CD1c-positive myeloid dendritic cell (primary cell): ENCODE measurements around the gene AMBP.

Source experiments
- DNase-seq: peaks from one replicate; pipeline ENCODE4 v3.0.0-alpha.2; 2016; ENCODE audit errors: extremely low spot score

The AMBP gene

DNA sequence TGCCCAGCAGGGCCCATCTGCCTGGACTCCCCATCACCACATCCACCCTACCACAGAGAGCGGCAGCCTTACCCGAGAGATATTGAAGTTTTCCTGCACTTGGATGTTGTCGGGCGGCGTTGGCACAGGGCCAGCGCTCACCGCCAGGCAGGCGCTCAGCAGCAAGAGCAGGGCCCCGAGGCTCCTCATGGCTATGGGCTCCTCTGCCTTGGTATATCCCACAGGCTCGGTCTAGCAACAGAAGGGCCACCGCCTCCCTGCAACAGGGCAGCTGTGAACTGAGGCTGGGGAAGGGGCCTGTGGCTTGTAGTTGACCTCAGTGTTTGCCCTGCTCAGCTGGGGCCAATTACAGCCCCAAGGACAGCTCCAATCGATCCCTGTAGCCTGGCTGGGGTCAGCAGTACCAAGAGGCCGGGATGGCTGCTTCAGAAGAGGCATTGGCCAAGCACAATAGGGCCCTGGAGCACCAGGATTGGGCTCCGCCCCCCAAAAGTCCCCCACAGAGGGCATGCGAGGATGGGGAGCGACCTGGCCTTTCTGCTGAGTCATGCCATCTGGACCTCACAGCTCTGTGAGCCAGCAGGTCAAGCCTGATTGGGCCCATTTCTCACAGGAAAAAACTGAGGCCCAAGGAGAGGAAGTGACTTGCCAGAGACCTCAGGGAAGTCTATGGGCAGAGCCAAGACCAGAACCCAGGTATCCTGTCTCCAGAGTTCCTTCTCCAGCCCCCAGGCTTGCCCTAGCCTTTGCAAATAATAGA lies at the start of gene AMBP:
TSS of gene AMBP (minus strand) at position 280 of the 760 bp plus-strand sequence. CDS start at position 189, 91 bp downstream.
- no peak for DNase-seq

DNA sequence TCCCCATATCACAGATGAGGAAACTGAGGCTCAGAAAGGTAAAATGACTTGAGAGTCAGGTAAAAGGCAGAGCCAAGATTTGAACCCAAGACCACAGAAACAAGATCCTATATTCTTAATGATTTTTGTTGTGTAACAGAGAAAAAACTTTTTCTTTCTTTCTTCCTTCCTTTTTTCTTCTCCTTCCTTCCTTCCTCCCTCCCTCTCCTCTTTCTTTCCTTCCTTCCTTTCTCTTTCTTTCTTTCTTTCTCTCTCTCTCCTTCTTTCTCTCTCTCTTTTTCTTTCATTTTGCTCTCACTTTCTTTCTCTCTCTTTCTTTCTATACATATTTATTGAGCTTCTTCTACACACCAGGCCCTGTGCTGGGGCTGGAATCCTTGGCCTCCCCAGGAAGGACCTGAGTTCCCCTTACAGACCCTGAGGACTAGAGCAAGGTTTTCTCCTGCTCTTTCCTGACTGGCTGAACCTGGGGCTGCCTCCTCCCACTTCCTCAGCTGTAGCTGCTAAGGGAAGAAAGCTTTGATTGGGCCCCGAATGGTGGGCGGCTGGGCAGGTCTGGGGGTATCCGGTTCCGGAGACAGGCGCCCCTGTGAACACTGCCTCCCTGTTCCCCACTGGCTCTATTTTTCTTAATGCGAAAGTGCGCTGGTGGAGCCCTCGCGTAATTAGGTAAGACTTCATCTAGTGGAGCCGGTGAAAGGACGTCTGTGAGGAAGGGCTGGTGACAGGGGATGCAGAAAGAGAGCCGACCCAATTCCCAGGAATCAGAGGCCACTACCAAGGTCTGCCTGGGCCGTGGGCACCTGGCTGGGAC lies 48.4 kb upstream of the AMBP start:
- no peak for DNase-seq

DNA sequence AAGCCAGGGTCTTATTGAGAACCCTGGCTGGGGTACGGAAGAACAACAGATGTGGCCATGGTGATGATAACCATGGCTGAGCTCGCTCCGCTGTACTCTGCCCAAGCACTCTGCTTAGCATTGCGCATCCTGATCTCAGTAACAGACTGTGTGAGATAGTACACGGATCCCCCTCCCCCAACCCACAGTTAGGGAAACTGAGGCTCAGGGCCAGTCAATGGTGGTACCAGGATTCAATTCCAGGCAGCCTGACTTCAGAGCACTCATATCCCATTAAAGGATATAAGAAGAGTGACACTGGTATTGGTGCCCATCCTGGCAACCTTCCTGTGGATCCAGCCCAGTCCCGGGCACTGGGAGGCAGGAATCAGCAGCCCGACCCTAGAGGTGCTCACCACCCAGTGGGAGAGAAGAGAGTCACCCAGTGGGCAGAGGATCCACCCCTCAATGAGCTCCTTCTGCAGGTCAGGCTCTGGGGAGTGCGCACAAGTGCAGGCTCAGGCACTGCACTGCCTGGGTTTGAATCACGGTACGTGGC lies 47.4 kb upstream of the AMBP start:
- DNase-seq = no peak

DNA sequence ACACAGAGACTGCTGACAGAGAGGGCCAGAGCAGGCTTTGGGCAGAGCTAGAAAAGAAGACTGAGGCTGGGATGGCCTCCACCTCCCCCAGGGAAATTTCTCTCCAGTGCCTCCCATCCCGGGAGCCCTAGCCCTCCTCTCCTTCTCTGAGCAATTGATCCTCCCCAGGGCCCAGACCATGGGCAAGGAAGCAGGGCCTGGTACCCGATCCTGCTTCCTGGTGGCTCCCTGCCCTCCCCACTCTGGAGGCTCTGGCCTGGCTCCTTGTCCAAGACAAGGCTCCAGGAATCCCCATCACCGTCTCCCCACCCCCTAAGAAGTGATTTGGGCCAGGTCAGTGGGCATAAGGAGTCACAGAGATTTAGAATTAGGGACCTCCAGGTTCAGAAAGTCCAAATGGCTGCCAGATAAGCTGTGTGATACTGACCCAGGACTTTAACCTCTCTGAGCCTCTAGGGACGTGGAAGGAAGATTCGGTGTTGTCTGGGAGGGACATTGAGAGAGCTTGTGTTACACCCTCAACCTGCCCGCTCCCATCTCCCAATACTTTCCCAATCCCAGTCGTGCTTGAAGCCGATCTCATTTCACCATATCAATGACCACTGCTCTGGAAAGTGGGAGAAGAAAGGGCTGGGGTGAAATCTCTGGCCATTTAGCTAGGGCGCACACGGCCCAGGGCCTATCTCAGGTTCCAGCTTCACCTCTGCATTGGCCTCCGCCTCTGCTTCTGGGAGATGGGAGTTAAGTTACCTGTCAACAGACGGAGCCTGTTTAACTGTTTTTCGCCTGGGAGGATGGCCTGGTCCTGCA lies 46.8 kb upstream of the AMBP start:
- DNase-seq = no peak

DNA sequence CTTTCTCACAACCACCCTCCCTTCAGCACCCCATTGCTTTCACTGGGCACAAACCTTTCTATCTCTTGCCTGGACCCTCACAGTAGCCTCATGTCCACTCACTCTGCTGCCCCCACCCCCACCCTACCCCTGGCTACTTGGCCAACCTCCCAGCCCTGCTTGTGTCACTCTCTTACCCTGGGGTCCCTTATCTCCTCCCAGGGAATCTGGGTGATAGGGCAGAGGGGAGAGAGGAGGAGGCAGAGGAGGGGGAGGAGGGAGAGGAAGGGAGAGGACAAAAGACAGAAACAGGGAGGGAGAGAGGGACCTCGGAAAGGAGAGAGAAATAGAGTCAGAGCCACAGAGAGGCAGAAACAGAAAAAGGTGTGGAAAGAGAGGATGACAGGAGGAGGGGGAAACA lies 46.0 kb upstream of the AMBP start:
- no peak for DNase-seq

DNA sequence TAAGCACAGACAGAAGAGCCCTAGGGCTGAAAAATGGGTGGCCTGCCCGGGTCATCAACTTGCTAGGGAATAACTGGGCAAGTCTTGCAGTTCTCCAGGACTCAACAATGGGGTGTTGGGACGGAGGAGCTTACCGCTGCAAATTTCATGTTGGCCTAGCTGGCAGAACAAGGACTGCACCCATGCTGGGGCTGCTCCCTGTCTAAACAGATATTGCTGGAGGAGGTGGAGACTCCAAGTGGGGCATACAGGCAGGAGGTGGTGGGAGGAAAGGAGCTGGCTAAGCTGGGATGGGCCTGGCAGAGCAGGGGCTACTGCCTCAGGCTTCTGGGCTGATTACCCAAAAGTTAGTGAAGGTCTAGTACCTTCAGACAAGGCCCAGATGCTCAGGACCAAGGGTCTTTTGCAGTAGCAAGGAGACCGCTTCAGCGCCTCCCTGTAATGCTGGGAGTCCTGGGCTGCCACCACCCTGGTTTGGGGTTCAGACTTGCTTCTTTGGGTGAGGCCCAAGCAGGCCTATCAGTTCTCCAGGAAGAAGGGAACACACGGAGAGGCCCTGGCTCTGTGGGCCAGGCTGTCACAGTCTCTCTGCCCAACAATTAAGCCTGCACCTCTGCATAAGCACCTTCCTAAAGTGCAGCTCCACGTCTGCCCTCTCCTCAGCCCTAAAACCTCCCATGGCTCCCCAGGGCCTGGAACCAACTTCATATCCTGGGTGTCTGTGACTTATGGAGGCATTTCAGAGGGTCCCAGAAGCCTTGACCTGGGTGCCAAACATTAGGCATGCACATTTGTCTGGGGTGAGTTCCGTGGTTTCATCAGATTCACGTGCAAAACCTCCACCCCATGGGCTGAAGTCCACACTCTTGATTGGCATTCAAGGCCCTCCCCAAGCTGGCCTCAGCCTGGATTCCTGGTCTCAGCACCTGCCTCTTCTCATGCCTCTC lies 45.2 kb upstream of the AMBP start:
- no peak for DNase-seq

DNA sequence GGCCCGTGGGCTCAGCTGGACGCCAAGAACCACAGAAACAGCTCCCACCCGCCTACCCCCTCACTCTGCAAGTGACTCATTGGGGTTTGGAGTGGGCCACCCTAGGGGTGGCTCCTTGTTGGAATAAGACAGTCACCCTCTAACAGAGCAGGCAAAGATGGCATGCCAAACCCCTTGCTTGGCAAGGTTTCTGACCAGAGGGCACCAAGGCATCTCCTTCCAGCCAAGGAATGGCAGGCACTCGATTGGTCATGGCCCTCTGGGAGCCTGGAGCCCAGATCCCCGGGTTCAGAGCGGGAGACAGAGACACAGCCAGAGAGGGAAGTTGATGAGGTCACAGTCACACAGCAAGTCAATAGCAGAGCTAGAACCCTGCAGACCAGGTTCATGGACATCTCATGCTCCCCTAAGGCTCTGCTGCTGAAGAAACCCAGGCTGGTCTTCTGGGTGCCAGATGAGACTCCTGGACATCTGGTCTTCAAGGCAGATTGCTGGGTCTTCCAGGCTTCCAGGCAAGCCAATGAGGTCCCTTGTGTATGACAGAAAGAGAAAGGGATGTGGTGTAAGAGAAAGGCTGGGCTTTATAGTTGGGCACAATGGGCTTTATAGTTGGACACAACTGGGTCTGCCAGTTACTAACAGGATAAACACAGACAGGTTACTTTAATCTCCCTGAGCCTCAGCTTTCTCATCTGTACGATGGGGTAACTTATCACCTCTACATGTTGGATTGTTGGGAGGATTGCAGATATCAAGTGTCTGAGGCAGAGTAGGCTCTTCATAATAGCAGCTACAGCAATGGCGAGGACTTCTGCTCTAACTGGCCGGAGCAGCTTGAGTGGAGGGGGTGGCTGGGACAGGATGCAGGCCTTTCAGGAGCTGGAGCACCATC lies 44.3 kb upstream of the AMBP start:
- no peak for DNase-seq

DNA sequence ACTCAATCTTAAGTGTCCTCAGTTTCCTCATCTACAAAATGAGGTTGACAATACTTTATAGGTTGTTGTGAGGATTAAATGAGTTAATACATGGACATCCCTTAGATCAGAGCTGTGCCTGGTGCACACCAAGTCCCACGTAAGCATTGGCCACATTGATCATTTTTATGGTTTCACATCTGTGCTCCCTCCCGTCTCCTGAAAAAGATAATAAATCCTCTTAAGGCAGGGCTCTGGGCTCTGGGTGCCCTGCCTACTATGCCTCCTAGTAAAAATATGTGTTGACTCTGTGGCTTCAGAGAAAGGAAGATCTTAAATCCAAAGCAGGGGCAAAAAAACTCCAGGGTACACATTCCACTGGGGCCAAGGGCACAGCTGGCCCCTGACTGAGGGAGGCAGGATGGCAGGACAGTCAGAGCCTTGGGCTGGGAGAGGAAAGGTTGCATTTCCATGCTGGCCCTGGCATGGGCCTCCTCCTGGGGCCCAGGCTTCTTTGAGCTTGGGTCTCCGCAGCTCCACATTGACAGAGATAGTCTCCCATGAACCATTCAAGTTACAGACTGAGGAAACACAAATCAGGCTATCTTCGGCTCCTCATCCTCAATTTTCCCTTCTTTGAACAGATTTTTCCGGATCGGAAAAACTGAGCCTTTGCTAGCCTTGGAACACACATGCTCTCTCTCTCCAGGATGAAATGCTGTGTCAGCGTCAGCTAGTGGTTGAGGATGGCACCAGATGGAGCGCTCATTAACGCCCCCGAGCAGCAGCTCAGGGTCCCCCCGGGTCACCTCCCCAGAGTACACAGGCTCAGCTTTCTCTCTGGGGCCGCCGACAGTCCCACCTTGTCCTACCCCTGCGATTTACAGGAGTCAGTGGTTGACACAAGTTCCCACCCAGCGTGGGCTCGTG lies 43.4 kb upstream of the AMBP start:
- DNase-seq = no peak

DNA sequence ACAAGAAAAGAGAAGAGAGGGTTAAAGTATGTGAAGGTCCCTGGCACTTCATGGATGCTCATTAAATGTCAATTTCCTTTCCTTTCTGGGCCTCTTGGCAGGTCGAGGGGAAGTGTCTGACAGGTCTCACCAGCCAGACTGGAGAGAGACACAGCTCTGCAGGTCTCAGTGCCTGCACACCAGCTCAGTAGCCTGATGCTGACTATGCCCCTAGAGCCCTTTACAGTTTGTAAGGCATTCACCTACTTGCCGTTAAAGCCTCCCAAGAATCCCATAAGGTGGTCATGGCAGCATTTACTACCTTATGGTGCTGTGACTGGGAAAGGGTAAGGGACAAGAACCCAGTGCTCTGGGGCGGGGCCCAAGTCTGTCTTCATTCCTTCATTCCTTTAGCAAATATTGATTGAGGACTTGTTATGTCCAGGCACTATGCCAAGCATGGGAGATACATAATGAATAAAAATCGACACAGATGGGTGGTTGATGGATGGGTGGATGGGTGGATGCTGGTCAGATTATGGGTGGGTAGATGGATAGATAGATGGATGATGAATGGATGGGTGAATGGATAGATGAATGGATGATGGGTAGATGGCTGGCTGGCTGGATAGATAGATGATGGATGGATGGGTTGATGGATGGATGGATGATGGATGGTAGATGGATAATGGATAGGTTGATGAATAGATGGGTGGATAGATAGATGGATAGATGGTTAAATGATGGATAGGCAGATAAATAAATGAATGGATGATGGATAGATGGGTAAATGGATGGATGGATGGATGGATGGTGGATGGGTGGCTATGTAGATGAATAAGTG lies 42.3 kb upstream of the AMBP start:
- no peak for DNase-seq

DNA sequence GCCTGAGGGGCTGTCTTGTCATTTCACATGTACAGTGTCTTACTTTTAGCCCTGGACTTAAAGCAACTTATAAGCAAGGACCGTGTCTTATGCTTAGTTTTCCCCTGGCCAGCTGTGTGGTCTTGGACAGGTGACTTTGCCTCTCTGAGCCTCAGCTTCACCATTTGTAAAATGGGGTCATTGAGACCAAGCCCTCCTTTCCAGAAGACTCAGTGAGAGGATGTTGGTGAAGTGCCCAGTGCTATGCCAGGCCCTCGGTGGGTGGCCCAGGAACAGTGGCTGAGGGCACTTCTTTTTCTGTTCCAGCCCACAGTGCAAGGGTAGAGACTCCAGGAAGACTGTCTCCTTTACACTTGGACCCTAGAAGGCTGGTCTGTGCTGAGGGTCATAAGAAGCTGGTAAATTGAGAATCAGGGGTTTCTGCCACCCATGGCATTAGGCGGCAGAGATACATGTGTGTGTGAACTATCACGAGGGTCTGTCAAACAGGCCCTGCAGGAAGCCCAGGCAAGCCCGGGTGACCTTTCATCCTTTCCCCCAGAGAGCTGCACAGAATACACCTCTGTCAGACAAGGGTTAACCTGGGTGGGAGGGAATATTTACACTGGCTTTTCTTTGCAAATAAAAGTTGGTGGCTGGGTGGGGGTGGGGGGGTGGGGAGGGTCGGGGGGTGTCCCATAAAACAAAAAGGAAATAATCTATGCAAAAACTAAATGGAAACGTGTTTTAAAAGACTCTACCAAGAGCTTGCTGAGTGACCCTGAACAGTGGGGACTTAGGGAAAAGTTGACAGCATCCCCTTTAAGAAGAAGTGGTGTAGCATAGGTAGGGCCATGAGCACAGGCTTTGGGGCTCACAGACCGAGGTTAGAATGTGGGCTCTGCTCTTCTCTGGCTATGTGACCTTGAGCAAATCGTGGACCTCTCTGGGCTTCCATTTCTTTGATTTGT lies 41.4 kb upstream of the AMBP start:
- no peak for DNase-seq

DNA sequence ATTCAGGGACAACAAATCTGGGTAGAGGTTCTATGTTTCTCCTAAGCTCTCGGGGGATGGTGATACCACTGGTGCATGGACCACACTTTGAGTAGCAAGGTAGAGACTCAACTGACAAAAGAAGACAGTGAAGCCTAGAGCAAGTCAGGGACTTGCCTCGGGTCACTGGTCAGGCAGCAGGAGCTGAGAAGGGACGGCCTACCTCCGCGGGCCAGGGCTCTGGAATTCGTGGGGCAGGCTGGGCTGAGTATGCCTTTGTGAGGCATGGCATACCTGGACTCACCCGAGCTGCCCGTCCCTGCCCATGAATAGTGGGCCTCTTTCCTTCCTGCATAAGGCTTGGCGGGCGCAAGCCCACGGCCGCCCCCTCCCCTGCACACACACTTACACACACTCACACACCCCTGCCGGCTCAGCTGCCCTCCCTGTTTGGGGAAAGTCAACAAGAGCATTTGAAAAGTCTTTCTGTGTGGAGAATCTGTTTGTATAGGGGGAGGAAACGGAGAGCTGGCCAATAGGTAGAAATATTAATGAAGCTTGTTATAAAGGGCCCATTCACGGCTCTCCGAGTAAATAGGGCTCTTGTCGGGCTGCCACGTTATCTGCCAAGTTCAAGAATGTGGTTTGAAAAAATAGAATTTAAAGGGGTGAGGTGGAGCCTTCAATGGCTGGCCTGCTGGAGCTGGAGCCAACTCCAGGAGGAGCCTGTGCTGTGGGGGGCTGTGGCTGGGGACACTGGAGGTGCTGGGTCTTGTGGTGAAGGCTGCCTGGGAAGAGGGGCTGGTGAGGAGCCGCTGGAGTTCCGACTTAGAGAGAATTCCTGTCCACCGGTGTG lies 40.1 kb upstream of the AMBP start:
- DNase-seq = no peak

DNA sequence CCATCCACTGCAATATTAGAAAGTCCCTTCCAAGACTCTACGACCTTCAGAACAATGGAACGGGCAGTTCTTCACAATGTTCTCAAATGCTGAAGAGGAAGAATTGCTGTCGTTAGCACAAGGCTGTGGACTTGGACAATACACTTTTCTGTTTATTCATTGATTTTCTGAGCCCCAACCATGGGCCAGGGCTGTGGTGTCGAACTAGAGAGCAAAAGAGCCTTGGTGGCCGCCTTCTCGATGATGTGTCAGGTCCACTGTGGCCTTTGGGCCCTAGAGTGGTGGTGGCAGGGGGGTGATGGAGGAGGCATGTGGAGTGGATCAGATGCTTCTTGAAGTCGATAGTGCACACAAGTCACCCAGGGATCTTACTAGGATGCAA lies 39.5 kb upstream of the AMBP start:
- DNase-seq = no peak

DNA sequence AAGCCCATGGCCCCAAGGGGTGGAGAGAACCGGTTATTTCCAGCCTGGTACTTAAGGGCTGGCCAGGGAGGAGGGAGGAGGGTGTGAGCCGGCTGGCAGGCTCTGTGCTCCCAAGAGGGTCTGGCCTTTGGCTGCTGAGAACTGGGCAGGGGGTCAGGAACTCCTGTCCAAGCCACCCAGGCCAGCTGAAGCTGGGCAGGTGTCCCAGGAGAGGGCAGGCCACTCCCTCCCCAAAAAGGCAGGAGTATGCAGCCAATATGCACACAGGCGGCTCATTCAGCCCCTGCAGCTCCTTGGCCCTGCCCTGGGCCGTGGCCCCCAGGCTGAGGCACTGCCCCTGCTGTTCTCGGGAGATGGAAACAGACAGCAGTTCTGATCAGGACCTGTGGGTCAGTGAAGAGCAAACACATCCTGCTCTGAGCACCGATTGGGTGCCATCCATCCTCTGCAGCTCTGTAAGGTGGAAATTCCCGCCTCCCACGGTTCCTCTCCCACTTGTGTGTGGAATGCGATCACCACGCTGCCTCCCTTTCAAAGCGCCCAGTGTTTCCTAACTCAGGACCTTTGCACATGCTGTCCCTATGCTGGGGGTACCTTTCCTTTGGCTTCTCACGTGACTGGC lies 38.1 kb upstream of the AMBP start:
- DNase-seq = no peak

DNA sequence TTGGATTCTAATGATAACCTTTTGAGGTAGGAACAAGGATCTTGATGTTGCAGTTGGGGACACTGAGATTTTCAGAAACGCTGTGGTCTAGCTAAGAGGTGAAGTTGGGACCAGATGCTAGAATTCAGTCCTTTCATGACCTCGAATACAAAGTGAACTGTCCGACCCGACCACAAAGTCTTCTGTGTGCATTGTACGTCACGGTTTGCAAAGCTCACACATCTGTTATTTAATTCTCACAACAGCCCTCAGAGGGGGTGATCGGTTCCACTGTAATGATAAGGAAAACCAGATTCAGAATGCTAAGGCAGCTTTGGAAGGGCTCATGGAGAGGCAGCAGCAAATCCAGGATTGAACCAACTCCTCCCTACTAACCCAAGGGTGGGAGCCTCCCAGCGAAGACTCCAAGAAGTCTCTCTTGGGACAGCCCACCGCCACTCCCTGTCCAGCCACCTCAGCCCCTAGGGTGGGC lies 37.6 kb upstream of the AMBP start:
- no peak for DNase-seq

DNA sequence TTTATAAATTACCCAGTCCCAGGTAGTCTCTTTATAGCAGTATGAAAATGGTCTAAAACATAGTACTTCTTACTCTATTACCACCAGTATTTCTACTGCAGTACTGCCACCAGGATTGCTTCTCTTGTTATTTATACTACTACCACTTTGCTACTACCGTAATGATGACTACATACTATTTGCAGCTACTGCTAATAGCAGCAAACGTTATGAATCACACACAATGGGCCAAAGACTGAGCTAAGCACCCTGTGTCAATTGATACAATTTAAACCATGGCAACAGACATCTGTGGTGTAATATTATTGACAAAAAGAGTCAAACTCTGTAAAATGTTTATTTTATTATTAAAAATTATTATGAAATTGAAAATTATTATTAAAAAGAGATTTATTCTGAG lies 36.3 kb upstream of the AMBP start:
- no peak for DNase-seq
